Activated T-cell treated with anti-CD3 and anti-CD28 coated beads, Interleukin-2, amount 50 U/mL, for 48 hours (primary cell): ENCODE data around the gene CDH23.

Experiments
- DNase-seq, 2 experiments: peaks; one replicate each; pipeline ENCODE4 v3.0.0-alpha.2; 2020

The CDH23 gene

GRCh38 chr10:71542478-71542877 is 145.8 kb downstream of the CDH23 start:
- DNase-seq: no peak

DNA sequence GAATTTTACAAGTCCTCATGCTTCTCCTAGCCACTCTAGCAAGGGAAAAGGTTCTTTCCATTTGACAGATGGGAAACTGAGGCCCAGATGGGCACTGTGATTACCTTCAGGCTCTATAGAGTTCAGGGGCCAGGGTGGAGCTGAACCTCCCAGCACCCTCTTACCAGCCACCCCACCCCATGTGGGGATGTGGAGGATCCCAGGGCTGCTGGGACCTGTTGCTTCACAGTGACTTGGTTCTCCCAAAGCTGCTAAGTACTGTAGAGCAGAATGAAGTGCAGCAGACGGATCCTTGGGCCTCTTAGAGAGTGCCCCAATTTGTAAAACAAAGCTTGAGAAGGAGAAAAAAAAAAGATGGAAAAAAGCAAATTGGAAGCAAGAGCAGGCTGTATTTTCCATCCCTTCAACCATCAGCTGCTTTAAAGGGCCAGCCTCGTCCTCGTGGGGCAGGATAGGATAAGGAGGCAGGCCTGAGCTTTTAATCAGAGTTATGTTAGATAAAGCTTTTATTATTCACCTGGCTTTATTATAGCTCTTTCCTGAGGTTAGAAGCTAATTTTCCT is 147.0 kb downstream of the CDH23 start:
- DNase-seq: no peak

- DNase-seq: no peak
These were observed 148.3 kb downstream of the CDH23 start for GRCh38 chr10:71545001-71545400.

DNA sequence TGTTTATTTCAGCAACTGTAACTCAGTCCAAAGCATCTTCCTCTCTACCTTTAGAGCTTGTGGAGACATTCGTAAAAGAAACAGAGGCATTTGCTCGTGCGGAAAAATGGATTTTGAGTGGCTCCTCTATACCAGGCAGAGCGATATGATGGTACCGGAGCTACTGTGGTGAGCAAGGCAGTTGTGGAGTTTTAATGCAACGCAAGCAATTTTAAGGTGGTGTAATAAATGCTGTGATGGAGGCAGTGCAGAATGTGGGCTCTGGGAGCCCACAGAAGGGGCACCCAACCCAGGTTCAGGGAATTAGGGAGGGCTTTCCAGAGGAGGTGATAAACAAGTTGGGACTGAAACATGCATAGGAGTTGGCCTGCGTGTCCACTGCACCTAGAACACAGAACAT is 149.5 kb downstream of the CDH23 start:
- DNase-seq: no peak

- no peak for DNase-seq
These were observed 150.6 kb downstream of the CDH23 start for GRCh38 chr10:71547312-71547711.

DNA sequence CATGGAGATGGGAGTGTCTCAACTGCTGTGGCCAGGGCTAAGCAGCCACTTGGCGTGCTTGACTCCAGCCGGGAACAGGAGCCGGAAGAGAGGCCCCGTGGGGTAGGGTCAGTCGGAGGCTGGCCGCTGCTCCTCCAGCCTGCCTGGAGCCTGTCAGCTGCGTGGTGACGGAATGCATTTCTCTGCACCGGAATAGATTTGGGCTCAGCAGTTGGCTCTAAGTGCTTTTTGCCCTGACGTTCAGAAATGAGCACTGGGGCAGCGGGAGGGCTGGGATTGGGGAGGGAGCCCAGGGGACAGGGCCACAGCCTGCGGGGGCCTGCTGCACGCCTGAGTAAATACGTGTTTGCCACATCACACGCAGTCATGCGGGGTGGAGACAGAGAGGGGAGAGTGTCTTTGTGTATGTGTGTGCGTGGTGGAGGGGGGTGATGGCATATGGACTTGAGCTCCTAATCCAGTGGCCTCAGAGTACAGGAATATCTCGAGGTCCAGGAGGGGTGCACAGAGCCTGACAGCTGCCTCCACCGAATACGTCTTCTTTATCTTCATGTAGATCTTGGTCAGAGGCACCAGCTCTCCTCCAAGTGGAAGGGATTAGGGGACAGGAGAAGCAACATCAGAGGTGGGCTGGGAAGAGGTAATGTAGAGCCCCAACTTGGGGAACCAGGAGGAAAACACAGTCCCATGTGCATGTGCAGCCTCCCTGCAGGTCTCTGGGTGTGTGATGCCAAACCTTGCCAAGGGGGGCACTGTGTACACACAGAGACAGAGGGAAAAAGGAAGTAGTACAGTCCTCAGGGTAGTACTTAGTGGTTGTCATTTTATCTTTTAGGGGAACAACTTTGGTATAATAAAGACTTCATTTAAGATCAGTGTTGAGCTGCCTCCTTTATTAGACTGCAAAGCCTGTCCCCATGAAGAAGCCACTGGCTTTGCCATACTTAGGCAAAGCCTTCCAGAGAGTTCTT is 151.4 kb downstream of the CDH23 start:
- DNase-seq: peak; percentile 35 to 38

DNA sequence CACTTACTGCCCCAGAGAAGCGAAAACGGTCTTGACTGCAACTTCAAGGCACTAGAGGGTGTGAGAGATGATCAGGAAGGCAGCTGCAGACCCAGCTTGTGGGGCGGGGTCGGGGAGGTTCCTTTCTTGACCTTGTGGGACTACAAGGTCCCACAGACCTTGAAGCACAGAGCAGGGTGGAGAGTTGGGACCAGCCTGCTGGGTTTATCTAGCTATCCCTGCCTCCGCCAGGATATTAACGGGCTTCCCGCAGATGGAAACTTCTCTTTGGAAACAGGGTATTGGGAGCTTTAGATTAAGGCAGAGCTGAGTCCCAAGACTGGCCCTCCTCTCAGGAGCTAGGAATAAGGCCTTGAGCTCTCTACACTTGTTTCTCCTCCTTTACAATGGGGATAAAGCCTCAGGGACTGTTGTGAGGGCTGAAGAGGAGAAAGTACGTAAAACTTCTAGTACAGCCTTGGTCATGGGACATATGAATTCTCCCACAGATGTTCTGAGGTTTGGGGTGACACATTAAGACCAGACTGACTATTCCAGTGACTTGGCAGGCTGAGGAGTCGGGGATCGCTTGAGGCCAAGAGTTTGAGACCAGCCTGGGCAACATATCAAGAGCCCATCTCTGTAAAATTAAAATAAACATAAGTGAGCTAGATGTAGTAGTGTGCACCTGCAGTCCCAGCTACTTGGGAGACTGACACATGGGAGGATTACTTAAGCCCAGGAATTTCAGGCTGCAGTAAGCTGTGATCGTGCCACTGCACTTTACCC is 153.2 kb downstream of the CDH23 start:
- DNase-seq: no peak

DNA sequence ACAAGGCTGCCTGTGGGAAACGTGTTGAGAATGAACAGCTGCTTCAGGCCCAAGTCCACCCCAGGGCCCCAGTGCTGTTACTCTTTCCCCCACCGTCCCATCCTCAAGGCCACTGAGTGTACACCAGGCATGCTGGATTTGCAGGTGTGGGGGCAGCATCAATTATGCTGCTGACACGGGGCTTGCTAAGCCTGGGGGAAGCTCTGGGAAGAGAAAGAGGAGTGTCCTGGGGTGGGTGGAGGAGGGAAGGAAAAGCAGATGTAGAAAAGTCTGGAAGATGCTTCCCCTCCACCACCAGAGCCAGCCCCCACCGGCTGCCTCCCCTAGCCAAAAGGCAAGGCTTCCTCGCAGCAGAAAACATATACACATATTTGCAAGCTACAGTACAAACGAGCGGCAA is 153.9 kb downstream of the CDH23 start:
- no peak for DNase-seq

DNA sequence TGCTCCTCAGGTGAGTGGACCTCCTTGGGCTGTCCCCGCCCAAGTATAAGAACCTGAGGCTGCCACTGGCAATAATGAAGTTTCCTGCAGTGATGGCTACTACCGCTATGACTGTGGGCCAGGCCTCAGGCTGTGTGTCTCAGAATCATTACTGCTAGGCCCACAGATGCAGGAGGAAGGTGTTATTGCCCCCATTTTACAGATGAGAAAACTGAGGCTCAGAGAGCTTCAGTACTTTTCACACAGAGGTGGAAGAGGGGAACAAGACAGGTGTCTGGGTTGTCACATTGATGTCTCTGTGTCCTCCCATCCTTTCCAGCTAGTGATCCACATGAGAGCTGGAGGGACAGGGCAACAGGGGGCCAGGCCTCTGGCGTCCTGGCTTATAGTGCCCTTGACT is 155.2 kb downstream of the CDH23 start:
- no peak for DNase-seq

DNA sequence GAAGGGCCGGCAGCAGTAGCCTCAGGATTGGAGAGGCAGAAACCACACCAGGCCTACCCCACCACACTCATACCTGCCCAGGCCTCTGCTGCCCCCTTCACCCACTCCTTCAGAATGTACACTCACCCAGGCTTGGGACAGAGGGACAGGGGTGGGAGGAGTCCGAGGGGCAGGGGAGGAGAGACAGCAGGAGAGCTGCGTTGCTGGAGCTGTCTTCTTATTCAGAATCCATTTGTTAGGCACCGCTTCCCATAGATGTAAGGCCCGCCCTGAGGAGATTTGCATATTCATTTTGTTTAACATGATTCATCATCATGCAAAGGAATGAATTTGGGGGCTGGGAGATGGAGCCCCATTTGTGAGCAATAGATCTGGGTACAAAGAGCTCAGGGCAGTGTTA is 156.7 kb downstream of the CDH23 start:
- no peak for DNase-seq

DNA sequence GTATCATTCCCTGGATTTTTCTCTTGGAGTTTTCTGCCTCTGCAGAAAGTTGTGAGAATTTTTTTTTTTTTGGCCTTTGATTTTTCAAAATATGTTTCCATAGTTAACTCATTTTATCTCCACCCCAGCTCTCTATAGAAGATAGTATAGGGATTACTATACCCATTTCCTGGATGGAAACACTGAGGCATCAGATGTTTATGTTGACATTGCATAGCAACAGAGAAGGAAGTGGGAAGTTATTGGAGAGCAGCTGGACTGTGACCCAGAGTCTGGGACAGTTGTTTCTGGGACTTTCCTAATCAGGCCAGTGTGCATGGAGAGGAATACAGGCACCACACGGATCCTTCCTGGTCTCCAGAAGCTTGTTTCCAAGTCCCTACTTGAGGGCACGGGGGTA is 158.0 kb downstream of the CDH23 start:
- no peak for DNase-seq

- DNase-seq: no peak
These were observed 158.5 kb downstream of the CDH23 start for GRCh38 chr10:71555087-71555723.

DNA sequence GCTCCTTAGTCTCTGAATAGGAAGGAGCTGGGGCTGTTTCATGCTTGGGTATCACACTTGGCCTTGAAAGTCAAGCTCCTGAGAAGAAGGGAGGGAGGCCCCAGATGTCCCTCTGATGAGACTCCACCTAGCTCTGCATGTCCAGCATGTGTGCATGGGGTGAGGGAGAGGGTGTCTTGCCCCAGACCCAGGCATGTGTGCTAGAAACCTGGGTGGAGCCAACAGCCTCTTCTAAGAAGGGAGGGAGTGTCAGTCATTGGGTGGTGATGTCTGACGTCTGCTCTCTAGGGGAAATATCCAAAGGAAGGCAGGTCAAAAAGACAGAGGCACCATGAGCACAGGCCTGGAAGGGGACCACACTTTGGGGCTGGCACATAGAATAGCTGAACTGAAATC is 159.0 kb downstream of the CDH23 start:
- no peak for DNase-seq

- DNase-seq: no peak
These were observed 162.3 kb downstream of the CDH23 start for GRCh38 chr10:71558991-71559390.

DNA sequence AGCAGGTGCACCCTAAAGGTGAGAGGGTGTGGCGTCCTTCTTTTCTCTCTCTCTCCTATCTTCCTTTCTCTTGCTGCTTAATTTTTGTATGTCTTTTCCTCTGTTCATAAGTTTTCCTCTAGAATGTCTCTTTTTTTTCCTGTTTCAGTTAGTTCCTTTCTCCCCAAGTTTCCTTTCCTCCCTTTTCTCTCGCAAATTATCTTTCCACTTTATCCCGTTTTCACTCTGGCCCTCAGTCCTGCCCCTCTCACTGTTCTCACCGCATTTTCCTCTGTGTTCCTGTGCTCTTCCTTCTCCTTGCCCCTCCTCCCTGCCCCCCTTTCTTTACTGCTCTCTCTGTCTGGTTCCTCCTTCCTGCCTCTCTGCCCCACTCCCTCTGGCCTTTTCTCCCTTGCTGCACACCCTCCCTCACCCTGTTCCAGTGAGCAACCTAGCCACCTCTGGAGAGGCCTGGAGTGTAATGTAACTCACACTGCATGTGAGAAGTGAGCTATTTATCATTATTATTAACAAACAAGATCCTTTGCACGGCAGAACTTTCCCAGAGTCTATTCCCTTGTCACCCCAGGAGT is 164.4 kb downstream of the CDH23 start:
- no peak for DNase-seq

- no peak for DNase-seq
These were observed 165.5 kb downstream of the CDH23 start for GRCh38 chr10:71562181-71562580.

DNA sequence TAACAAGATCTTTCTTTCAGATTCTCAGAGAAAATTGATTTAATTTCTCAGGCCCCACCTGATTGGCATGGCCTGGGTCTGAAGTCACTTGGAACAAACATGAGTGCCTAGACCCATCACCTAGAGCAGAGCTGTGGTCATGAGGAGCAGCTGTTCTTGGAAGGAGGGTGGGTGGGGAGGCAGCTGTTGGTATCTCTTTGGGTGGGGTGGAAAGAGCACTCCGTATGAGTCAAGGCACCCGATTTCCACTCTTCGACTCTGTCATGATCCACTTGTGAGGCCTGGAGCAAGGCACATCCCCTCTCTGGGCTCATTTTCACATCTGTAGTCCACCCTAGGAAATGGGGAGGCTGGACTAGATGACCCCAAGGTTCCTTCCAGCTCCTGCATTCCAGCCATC is 166.2 kb downstream of the CDH23 start:
- no peak for DNase-seq

DNA sequence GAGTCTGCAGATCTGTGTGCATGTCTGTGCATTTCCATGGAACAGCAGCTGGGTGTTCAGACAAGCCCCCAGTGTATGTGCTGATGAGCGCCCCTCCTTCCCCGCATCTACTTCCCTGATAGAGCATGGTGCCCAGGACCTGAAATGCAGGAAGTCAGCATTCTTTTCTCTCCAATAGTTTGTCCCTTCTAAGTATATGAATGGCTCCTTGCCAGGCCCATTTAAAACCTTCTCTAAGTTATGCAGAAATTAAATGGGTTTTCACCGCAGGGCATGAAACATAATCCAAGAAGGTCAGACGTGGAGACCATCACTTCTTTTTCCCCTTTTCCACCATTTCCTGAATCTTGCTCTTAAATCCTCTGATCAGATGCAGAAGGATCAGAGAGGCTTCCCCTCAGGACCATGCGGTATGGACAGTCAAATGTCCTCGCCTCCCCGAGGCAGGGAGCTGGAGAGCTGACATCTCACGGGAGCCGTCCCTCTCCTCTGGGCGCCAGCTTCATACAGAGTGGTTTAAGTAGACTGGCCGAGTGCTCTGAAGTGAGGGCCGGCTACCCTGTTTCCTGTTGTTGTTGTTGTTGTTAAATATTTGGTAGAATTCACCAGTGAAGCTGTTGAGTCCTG is 167.6 kb downstream of the CDH23 start:
- DNase-seq: no peak

DNA sequence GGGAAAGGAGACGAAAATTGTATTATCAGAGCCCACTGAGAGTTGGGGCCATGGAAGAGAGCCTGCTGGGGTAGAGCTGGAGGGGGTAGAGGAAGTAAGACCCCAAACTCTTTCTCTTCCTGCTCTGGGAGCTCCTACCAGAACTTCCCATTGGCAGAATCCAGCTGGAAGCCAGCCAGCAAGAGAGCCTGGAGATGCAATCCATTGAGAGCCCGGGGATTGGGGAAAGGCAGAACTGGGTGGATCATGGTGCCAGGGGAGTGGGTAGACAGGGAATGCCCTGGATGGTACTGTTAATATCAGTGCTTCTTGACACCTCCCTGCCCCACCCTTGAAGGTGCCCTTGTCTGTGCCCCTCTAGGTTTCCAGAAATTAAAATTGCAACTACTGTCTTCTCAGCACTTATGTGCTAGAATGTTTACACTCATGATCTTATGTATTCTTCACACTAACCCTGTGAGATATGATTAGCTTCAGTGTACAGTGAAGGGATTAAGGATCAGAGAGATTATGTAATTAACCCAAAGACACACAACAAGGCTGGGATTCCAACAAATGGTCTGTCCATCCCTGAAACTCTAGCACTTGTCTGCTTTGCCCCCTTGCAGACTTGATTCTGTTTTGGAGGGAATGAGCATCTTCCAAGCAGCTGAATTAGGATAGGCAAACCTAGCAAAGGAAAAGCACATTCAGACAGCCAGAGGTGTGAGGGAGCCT is 168.7 kb downstream of the CDH23 start:
- no peak for DNase-seq

DNA sequence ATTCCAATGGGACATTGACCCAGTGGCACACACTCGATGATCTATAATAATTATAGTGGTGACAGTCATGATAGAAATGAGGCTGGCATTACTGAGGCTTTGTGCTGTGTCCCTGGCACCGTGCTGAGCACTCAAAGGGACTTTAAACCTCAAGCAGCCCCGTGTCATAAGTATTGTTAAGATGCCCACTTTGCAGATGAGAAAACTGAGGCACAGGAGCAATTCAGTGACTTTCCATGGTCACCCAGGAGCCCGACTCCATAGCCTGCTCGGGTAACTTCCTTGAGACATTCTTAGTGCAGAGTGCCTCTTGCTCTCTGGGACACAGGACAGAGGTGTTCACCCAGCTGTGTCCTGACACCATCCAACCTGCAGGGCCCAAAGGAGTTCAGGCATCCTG is 170.3 kb downstream of the CDH23 start:
- DNase-seq: no peak

GRCh38 chr10:71568896-71569492 is 172.3 kb downstream of the CDH23 start:
- no peak for DNase-seq
